Fibroblast of skin of abdomen (primary cell): ENCODE data around the gene SCN2A.
"Not testable (repeated sequence)": the region's sequence is repeated elsewhere in the genome, so short reads cannot be mapped to it uniquely, and the experiment has no call there.

ENCODE experiments used
- DNase-seq: peaks from one replicate; pipeline ENCODE4 v3.0.0-alpha.2; 2013

The SCN2A gene

GRCh38 chr2:165253178-165253577 lies 14.0 kb downstream of the SCN2A start:
- no peak for DNase-seq

- DNase-seq = no peak
These were observed 17.4 kb downstream of the SCN2A start for GRCh38 chr2:165256618-165257017.

GRCh38 chr2:165260347-165260746 lies 21.1 kb downstream of the SCN2A start:
- not testable (repeated sequence) for DNase-seq

- DNase-seq = no peak
These were observed 29.5 kb downstream of the SCN2A start for GRCh38 chr2:165268754-165269153.

- DNase-seq = peak; percentile 14
These were observed 34.0 kb downstream of the SCN2A start for GRCh38 chr2:165273176-165273575.

- DNase-seq = no peak
These were observed 35.5 kb downstream of the SCN2A start for GRCh38 chr2:165274698-165275097.

- no peak for DNase-seq
These were observed 36.7 kb downstream of the SCN2A start for GRCh38 chr2:165275932-165276331.

GRCh38 chr2:165277295-165277694 lies 38.1 kb downstream of the SCN2A start:
- DNase-seq = peak; percentile 46

- no peak for DNase-seq
These were observed 38.8 kb downstream of the SCN2A start for GRCh38 chr2:165277860-165278656.

- DNase-seq = no peak
These were observed 41.1 kb downstream of the SCN2A start for GRCh38 chr2:165280356-165280755.

GRCh38 chr2:165281387-165281786 lies 42.2 kb downstream of the SCN2A start:
- no peak for DNase-seq

- no peak for DNase-seq
These were observed 44.1 kb downstream of the SCN2A start for GRCh38 chr2:165283342-165283741.

GRCh38 chr2:165287094-165287778 lies 48.0 kb downstream of the SCN2A start:
- DNase-seq = no peak

- DNase-seq = no peak
These were observed 49.9 kb downstream of the SCN2A start for GRCh38 chr2:165289069-165289468.

GRCh38 chr2:165293440-165294420 lies 54.5 kb downstream of the SCN2A start:
- peak; percentile 89 for DNase-seq

GRCh38 chr2:165294912-165295311 lies 55.7 kb downstream of the SCN2A start:
- no peak for DNase-seq

- DNase-seq = no peak
These were observed 56.4 kb downstream of the SCN2A start for GRCh38 chr2:165295643-165296042.

GRCh38 chr2:165305391-165306096 lies 66.3 kb downstream of the SCN2A start:
- DNase-seq = no peak

GRCh38 chr2:165307317-165307716 lies 68.1 kb downstream of the SCN2A start:
- no peak for DNase-seq

- DNase-seq = no peak
These were observed 72.7 kb downstream of the SCN2A start for GRCh38 chr2:165311949-165312348.

GRCh38 chr2:165312999-165313398 lies 73.8 kb downstream of the SCN2A start:
- no peak for DNase-seq

- no peak for DNase-seq
These were observed 74.3 kb downstream of the SCN2A start for GRCh38 chr2:165313509-165313908.
